B cell (primary cell): ENCODE results near the gene APOL5. TPM values are rescaled to one million over a fixed set of nuclear protein-coding genes. Genes with fewer than 3 reads are reported as not detected.

Experiments used
- ATAC-seq: fragments of 200-7000 bp; cut with Tn5 transposase; one replicate; pipeline ENCODE4 v1.10.0; 2021; ENCODE audit warnings: low read depth, mild to moderate bottlenecking, moderate number of reproducible peaks, moderate library complexity
- CTCF ChIA-PET: fragments of 350-600 bp; sonication (Branson Sonifier 250); formaldehyde crosslinking; loops from one replicate; lab custom pipeline; 2021; ENCODE audit warnings: antibody characterized with exemption, inconsistent platforms; lab: Charles Lee
- POLR2A ChIA-PET: fragments of 350-600 bp; sonication (Branson Sonifier 250); formaldehyde crosslinking; loops from one replicate; lab custom pipeline; 2021; ENCODE audit warnings: antibody characterized with exemption; lab: Charles Lee
- DNase-seq: peaks from one replicate; pipeline ENCODE4 v3.0.0; 2013
- H2AFZ ChIP-seq: 2 replicates; pipeline ENCODE4 v1.6.1; 2012; ENCODE audit warnings: mild to moderate bottlenecking, low read depth, low read length; ENCODE audit not compliant: insufficient read depth, poor library complexity, severe bottlenecking
- H3K27ac ChIP-seq, 2 donors: 1 replicate in 1 of 2; 2 replicates in 1 of 2; pipeline ENCODE4 v1.5.1; 2012 to 2013; ENCODE audit warnings: low read length in 2 of 2, mild to moderate bottlenecking in 2 of 2, moderate library complexity in 1 of 2
- H3K27me3 ChIP-seq, 4 experiments: fragments of 200-600 bp in 1 of 4; sonication (generic) in 1 of 4; replicated peaks in 1 of 4; 1 replicate in 2 of 4; 2 replicates in 2 of 4; pipeline versions ENCODE4 v1.6.1 to v1.7.0; 2013 to 2016; ENCODE audit warnings: low read length in 3 of 4, mild to moderate bottlenecking in 2 of 4, mixed read lengths in 1 of 4, moderate library complexity in 1 of 4; ENCODE audit not compliant: insufficient read depth in 4 of 4, control insufficient read depth in 3 of 4; ENCODE audit errors: control extremely low read depth in 1 of 4
- H3K36me3 ChIP-seq, 2 experiments: replicated peaks in 1 of 2; 1 replicate in 1 of 2; 2 replicates in 1 of 2; pipeline versions ENCODE4 v1.6.1 to v1.7.1; 2013; ENCODE audit warnings: low read length in 1 of 2; ENCODE audit not compliant: insufficient read depth in 2 of 2, control insufficient read depth in 1 of 2; ENCODE audit errors: control extremely low read depth in 1 of 2, extremely low read depth in 1 of 2
- H3K4me1 ChIP-seq, 2 donors: fragments of 200-600 bp in 1 of 2; sonication (generic) in 1 of 2; 1 replicate in 1 of 2; 2 replicates in 1 of 2; pipeline versions ENCODE4 v1.5.1 to v1.6.1; 2013 to 2017; ENCODE audit warnings: low read length in 2 of 2; ENCODE audit not compliant: control insufficient read depth in 2 of 2, insufficient read depth in 2 of 2
- H3K4me2 ChIP-seq: replicated peaks from 2 replicates; pipeline ENCODE3; 2012; ENCODE audit warnings: mild to moderate bottlenecking, low read depth, low read length; ENCODE audit not compliant: poor library complexity, severe bottlenecking
- H3K4me3 ChIP-seq, 5 experiments: fragments of 200-600 bp in 1 of 5; sonication (generic) in 1 of 5; 1 replicate in 3 of 5; 2 replicates in 2 of 5; pipeline versions ENCODE4 v1.5.1 to v1.7.0; 2011 to 2016; ENCODE audit warnings: low read length in 4 of 5, mild to moderate bottlenecking in 4 of 5, low read depth in 2 of 5, control low read depth in 1 of 5, moderate library complexity in 1 of 5; ENCODE audit not compliant: insufficient read depth in 1 of 5; ENCODE audit errors: control extremely low read depth in 1 of 5, extremely low read depth in 1 of 5
- H3K79me2 ChIP-seq: fragments of 200-600 bp; sonication (generic); one replicate; pipeline ENCODE4 v1.6.0; 2016; ENCODE audit warnings: low read length; ENCODE audit not compliant: control insufficient read depth, insufficient read depth
- H3K9ac ChIP-seq: fragments of 200-600 bp; sonication (generic); 2 replicates; pipeline ENCODE4 v1.6.1; 2017; ENCODE audit warnings: mild to moderate bottlenecking, low read length, moderate library complexity
- H3K9me3 ChIP-seq, 3 donors: one replicate each; pipeline versions ENCODE4 v1.6.1 to v1.7.1; 2013; ENCODE audit warnings: low read length in 2 of 3; ENCODE audit not compliant: control insufficient read depth in 2 of 3, insufficient read depth in 1 of 3; ENCODE audit errors: control extremely low read depth in 1 of 3
- H4K20me1 ChIP-seq: 2 replicates; pipeline ENCODE4 v1.6.0; 2012; ENCODE audit warnings: mild to moderate bottlenecking, low read length; ENCODE audit not compliant: insufficient read depth, control insufficient read depth, poor library complexity, severe bottlenecking
- H3K27ac Mint-ChIP-seq: one replicate; pipeline ENCODE4 v1.8.0; 2021; ENCODE audit warnings: mixed read lengths
- H3K27me3 Mint-ChIP-seq: one replicate; pipeline ENCODE4 v1.8.0; 2021; ENCODE audit warnings: mixed read lengths
- H3K4me1 Mint-ChIP-seq: one replicate; pipeline ENCODE4 v1.8.0; 2021; ENCODE audit warnings: mixed read lengths
- H3K4me3 Mint-ChIP-seq: one replicate; pipeline ENCODE4 v1.8.0; 2021; ENCODE audit warnings: mixed read lengths
- H3K9me3 Mint-ChIP-seq: one replicate; pipeline ENCODE4 v1.8.0; 2022; ENCODE audit warnings: mixed read lengths; ENCODE audit not compliant: insufficient read depth
- CTCF ChIP-seq: fragments of 200-600 bp; IDR thresholded peaks from one replicate; pipeline ENCODE4 v1.8.0; 2022; ENCODE audit warnings: antibody characterized with exemption, mild to moderate bottlenecking
- EZH2 ChIP-seq: IDR thresholded peaks from 2 replicates; pipeline ENCODE4 v1.6.1; 2012; ENCODE audit warnings: borderline replicate concordance, low read depth, mild to moderate bottlenecking, moderate library complexity, low read length; ENCODE audit not compliant: insufficient read depth, poor library complexity, severe bottlenecking
- WGBS: methylation state at CpG from one replicate; pipeline ENCODE4 v1.1.5; 2013; ENCODE audit warnings: missing lambda C conversion rate; ENCODE audit not compliant: insufficient coverage; 5-methylcytosine and 5-hydroxymethylcytosine counted together
- intact Hi-C: fragments of 100-400 bp; cut with micrococcal nuclease; formaldehyde crosslinking; loops from one replicate; pipeline ENCODE4 v1.10.0; 2022
- polyA plus RNA-seq: library from polyadenylated mRNA; depleted of rRNA; stranded (reverse); fragments of >200 nt; gene quantifications from 2 replicates; pipeline ENCODE4 v1.2.3, GENCODE V29; 2012
- total RNA-seq, 2 donors: library from RNA; stranded (reverse); fragments of 120-200 nt in 1 of 2; gene quantifications; 1 replicate in 1 of 2; 2 replicates in 1 of 2; pipeline versions ENCODE4 v1.2.3 to v1.2.4, GENCODE V29; 2013 to 2022

Gene APOL5
- total and polyA plus RNA-seq, 2 donors (not counting 1 experiment from before 2014, with no cell fraction given), result not detected

- Histone ChIP-seq H2AFZ (no peak overlapping the region), H3K9me3 (no peaks in the 10 kb centered on the region), H3K9ac (no peak overlapping the region), H3K36me3 (no peaks in the 10 kb centered on the region), H4K20me1 (no peaks in the 10 kb centered on the region), H3K79me2 (no peaks in the 10 kb centered on the region), H3K4me2 (no peak overlapping the region), H3K27me3 (peaks cover 0 to 2% (median 0%) of the 10 kb centered on the region in 4 experiments), H3K4me1 (no peaks in the 10 kb centered on the region), H3K4me3 (no peak overlapping the region), H3K27ac (no peak overlapping the region)
- POLR2A ChIA-PET, result no interaction called here
- Mint-ChIP-seq H3K9me3 (no peaks in the 10 kb centered on the region), H3K4me1 (no peaks in the 10 kb centered on the region), H3K4me3 (no peak overlapping the region), H3K27ac (no peak overlapping the region), H3K27me3 (peaks cover 10% of the 10 kb centered on the region)
- DNase-seq (no peak), ATAC-seq (no peak)
- 90% methylated on average over 6 of the region's 7 CpGs for WGBS
- TF ChIP-seq EZH2 (no peak), CTCF (no peak)
- CTCF ChIA-PET, result no interaction called here
- intact Hi-C loops, result no loop called here
Measured at GRCh38 chr22:35703861-35704584, 13.6 kb upstream of the APOL5 start.

DNA sequence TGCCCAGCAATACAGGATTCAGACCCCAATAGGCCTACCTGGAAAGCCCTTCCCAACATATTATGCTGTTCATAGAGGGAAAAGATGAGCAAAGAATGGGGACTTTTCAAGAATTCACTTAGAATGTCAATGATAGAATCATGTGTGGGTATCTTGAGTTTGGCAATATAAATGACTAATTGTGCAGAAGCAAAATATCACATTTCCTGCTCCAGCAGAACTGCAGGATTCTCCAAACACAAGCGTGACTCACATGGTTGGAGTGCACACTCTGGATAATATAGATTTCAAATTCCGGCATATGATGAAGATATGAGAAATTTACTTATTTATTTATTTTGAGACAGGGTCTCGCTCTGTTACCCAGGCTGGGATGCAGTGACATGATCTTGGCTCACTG is 12.5 kb upstream of the APOL5 start:
- H3K9ac ChIP-seq, result no peak overlapping the region
- ATAC-seq (no peak), DNase-seq (no peak)
- no peak overlapping the region for H2AFZ ChIP-seq
- H3K27ac ChIP-seq, result no peak overlapping the region
- H3K4me1 ChIP-seq, result no peaks in the 10 kb centered on the region
- peaks cover 0 to 2% (median 0%) of the 10 kb centered on the region in 4 experiments for H3K27me3 ChIP-seq
- peaks cover 8% of the 10 kb centered on the region for H3K27me3 Mint-ChIP-seq
- no peaks in the 10 kb centered on the region for H3K9me3 ChIP-seq
- H3K9me3 Mint-ChIP-seq, result no peaks in the 10 kb centered on the region
- no peak overlapping the region for H3K4me3 ChIP-seq
- CTCF ChIA-PET, result interaction anchor here (0.6 to 0.7 kb wide), 2 partner anchors 34 to 90 kb away, joined by 3 to 4 read pairs; no protein-coding TSS in a partner anchor
- no CpG with 5 or more reads among the region's 3 CpGs for WGBS
- TF ChIP-seq CTCF (no peak), EZH2 (no peak)
- no peak overlapping the region for H3K4me3 Mint-ChIP-seq
- no peaks in the 10 kb centered on the region for H3K36me3 ChIP-seq
- no peak overlapping the region for H3K4me2 ChIP-seq
- no peaks in the 10 kb centered on the region for H3K4me1 Mint-ChIP-seq
- H4K20me1 ChIP-seq, result no peaks in the 10 kb centered on the region
- intact Hi-C loops, result no loop called here
- no peaks in the 10 kb centered on the region for H3K79me2 ChIP-seq
- H3K27ac Mint-ChIP-seq, result no peak overlapping the region
- POLR2A ChIA-PET, result no interaction called here
